HUDEP-2 (cell line): ENCODE measurements around the gene DYNLT4.
A peak's percentile ranks its signal among the peaks of the same experiment; 100 is the strongest.
"Not testable (repeated sequence)": the region's sequence is repeated elsewhere in the genome, so short reads cannot be mapped to it uniquely, and the experiment has no call there.

ENCODE experiments used
- DNase-seq, 76 experiments: peaks; one replicate each; lab custom pipeline; 2025; ENCODE audit not compliant: unreplicated experiment in 76 of 76; lab: John Stamatoyannopoulos, UW

The DYNLT4 gene

DNA sequence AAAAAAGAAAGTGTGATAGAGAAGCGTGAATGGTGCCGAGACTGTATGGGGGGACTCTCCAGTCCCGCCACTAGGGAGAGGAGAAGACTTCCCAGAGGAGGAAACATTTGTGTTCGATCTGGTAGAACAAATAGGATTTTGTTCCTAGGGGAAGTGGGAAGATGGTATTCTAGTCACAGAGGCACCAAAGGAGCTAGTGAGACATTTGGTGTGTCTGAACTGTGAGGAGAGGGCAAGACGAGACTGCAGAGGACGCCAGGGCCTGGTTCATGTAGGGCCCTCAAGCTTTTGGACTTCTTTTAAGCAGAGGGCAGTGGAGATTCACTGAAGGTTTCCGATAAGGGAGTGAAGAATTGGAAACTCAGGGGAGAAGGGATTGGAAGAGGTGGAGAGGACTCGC lies 4.1 kb upstream of the DYNLT4 start:
- DNase-seq: no peak

DNA sequence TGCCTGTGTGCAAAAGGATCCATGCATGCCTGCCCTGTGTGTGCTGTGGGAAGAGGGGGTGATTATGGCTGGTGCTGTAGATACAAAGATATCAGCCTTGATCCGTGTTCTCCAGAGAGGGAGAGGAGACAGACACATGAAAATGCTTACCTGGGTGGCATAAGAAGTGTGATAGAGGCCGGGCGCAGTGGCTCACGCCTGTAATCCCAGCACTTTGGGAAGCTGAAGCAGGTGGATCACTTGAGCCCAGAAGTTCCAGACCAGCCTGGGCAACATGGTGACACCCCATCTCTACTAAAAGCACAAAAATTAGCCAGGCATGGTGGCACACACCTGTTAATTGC lies 3.6 kb upstream of the DYNLT4 start:
- DNase-seq: not testable (repeated sequence)

DNA sequence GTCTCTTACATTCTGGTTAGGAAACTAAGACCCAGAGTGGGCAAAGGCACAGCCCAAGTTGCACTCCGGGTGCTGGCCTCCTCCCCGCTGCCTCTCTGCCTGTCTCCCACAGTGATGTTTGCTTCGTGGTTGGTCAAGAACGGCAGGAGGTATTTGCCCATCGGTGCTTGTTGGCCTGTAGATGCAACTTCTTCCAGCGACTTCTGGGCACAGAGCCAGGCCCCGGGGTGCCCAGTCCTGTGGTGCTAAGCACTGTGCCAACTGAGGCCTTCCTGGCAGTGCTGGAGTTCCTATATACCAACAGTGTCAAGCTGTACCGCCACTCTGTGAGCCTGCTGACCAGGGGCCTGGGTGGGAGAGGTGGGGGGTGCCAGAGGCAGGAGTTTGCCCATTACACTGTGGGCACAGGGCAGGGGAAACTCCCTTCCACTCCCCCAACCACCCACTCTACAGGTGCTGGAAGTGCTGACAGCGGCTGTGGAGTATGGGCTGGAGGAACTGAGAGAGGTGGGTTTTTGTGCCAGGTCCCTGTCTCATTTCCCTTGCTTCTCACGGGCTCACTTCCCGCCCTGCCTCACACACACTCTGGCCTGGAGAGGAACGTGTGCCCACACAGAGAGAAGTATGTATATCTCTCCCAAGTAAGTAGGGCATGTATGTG lies 3.1 kb upstream of the DYNLT4 start:
- DNase-seq: peak in 30 of 76 experiments; percentile 8 to 55 (median 22)

DNA sequence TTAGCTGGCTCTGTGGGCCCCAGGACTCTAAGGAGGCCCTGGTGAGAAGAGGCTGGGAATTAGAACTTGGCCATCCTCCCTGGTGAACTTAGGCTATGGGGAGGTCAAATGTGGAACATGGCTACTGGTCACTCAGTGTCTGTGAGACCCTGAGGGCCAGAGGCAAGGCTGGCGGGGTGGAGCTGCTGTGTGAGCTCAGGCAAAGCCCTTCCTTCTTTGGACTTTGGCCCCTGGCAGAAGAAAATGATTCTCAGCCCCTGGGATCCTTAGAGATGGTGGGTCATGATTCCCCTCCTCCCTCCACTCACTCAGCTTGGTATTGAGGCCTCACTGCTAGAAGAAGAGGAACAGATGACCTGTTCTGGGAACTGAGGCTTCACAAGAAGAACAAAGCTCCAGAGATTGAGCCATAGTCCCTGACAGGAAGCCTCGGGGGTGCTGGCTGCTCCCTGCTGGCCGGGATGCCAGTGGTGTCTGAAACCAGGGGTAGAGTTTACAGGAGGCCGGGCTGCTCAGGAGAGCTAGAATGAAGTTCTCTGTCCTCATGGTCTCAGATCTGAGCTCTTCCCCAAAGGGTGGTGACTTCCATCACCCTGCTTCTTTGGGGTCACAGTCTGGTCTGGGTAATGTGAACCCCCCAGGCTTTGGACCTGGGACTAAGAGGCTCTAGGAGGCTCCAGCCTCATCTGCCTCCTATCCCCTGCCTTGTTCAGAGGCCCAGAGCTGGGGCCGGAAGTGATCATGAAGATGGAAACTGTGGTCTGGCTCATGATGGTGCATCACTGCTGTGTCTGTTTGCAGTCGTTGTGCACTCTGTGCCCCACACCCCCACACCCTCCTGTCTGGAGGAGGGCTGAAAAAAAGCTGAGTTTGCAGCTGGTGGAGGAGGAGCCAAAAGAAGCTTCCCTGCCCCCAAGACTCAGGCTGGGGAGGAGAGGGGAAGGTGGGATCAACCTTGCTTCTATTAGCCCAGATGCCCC lies 2.1 kb upstream of the DYNLT4 start:
- DNase-seq: peak in 27 of 76 experiments; percentile 12 to 78 (median 34)

DNA sequence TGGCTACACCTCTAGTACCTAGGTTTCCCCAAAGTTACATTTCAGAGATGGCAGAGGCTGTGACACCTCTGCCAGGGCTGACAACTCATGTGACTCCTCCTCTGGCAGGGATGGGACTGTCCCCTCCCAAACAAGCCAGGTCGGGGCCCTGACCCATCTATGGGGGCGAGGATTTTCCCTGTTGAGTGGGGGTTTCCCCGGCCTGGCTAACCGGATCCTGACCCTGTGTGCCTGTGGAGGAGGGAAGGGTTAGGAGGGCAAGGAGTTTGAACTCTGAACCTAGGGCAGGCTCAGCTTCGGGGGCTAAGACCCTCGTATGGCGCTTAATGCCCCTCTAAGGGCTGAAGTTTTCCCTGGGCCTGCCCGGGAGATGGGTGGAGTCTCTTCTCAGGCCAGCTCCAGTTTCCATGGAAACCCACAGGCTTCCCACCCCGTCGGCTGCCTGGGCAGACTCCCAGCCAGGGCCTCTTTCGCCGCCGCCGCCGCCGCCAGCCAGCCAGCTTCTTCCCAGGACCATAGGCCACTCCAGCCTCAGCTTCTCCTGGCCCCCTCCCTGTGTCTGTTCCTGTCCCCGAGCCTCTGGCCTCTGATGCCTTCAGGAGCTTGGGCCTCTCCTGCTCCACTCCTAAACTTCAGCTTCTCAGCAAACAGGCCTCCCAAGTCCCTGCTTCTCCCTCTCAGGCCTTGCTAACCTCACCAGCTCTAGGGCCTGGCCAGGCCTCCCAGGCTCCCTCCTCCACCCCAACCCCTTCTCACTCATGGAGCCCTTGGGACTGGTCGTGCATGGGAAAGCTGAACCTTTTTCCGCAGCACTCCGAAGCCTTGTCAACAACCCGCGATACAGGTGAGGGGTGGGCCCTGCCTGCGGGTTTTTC lies 1.1 kb upstream of the DYNLT4 start, which contains the start of gene BTBD19:
TSS of gene BTBD19 (plus strand) at position 461 of the 875 bp plus-strand sequence. CDS start at position 759, 298 bp downstream.
- peak in 40 of 76 experiments; percentile 17 to 73 (median 50) for DNase-seq

DNA sequence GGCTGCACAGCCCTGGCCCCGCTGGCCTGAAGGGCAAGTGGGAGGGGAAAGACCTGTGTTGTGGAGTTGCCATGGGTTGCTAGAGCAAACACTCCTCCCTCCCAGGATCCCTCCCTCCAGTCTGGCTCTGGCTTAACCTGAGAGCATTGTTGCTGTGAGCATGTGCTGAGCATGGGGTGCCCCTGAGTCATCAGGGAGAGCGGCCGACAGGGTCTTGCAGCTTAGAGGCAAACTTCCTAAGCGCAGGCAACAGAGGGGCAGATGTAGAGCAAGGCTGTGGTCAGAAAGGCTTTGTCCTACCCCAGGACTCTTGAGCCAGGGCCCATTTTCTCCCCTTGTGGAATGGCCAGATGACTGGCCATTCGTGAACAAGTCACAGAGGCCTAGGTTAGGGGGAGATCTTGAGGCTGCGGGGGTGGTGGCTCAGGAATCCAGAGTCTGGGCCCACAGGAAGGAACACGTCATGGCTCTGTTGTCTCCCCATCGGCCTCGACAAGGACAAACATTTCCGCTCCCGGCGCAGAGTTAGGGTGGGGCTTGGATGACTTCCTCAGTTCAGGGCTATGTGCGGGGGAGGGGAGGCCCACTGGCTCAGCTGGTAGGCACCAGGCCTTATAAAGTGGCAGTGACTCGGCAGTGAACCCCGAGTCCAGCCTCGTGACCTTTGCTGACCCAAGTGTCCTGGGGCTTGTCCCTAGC lies 362 bp upstream of the DYNLT4 start:
- peak in 74 of 76 experiments; percentile 43 to 95 (median 83) for DNase-seq

DNA sequence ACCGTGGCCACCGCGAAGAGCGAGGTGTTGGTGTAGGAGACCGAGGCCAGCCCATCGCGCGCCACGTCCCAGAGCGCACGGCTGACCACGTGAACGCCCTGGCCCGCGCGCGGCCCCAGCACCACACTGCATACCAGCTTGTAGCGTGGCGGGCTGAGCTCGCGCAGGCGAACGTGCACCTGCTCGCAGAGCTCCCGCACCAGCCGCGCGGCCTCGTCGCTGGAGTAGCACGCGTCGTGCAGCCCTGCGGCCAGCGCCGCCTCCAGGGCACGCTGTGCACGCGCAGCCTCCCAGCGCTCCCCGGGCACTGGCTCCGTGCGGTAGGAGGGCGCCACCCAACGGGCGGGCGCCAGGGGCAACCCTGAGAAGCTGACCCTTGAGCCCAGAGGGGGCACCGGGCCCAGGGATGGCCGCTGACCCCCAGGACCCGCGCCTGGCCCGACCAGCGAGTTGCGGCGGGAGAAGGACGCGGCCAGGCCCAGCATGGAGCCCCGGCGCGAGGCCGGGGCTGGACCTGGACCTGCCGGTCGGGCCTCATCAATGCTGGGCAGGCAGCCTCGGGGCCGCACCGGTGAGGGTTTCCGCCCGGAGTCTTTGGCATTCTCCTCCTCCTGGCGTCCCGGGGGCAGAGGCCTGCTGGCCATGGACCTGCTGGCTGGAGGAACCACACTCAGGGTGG lies 987 bp downstream of the DYNLT4 start:
- DNase-seq: no peak

DNA sequence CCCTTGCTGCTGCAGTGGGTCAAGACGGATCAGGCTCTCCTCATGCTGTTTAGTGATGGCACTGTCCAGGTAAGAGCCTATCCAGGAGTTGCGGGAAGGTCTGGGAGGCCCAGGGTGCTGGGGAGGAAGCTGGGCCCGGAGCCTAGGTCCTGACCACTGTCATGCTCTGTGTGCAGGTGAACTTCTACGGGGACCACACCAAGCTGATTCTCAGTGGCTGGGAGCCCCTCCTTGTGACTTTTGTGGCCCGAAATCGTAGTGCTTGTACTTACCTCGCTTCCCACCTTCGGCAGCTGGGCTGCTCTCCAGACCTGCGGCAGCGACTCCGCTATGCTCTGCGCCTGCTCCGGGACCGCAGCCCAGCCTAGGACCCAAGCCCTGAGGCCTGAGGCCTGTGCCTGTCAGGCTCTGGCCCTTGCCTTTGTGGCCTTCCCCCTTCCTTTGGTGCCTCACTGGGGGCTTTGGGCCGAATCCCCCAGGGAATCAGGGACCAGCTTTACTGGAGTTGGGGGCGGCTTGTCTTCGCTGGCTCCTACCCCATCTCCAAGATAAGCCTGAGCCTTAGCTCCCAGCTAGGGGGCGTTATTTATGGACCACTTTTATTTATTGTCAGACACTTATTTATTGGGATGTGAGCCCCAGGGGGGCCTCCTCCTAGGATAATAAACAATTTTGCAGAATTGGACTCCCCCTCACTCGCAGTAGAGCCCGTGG lies 1.7 kb downstream of the DYNLT4 start:
- DNase-seq: no peak

DNA sequence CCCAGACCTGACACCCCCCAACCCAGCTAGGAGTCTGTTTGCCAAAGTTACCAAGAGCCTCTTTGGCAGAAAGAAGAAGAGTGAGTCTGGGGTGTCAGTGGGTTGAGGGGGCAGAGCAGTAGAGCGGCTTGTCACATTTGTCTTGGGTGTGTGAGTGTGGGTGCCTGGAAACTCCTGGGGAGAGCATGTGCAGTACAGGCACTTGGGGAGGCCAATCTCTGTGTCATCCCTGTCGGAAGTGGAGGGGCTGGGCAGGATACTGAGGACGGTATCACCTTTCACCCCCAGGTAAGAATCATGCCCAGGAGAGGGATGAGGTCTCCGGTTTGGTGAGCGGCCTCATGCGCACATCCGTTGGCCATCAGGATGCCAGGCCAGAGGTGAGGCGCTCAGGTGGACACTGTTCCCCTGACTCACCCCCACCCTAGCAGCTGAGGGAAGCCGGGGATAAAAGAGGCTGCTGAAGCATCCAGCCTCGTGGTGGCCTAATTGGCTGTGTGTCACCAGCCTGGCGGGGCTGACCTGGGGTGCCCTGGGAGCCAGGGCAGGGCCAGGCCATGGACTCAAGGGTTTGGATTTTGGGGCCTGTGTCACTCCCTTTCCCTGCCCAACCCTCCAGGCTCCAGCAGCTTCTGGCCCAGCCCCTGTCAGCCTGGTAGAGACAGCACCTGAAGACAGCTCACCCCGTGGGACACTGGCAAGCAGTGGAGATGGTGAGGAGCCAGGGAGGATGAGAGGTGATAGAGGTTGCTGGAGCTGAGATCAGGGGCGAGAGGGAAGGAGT lies 3.6 kb downstream of the DYNLT4 start:
- DNase-seq: no peak

DNA sequence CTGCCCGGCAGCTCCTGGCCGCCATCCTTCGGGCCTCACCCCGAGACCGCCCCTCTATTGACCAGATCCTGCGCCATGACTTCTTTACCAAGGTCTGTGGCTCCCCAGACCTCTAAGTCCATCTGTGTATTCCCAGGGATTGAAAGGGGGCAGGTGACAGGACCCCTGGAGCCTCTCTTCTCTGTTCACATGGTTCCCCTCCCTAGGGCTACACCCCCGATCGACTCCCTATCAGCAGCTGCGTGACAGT lies 4.2 kb downstream of the DYNLT4 start:
- DNase-seq: no peak

DNA sequence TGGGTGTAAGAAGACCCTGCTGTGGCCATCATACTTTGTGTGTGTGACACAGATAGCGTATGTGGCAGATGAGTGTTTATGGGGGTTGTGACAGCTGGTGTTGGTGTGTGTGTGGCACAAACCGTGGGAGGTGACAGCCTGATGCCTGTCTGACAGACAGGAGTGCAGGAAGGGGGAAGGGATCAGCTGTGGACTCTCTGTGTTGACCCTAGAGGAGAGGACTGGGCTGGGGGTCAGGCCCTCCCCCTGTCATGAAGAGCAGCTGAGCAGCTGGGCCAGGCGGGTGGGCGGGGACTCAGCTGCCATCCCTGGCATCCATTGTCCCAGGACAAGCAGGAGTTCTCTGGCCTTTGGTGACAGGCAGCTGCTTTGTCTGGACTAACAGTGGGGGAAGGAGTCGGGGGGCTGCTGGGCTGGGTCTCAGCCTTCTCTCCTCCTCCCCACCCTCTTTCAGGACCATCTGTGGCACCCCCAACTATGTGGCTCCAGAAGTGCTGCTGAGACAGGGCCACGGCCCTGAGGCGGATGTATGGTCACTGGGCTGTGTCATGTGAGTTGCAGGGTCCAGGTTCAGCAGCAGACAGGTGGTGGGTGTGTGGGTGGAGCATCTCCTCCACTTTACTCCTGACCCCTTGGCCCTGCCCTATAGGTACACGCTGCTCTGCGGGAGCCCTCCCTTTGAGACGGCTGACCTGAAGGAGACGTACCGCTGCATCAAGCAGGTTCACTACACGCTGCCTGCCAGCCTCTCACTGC lies 4.7 kb downstream of the DYNLT4 start:
- peak in 2 of 76 experiments; percentile 40 to 41 for DNase-seq

DNA sequence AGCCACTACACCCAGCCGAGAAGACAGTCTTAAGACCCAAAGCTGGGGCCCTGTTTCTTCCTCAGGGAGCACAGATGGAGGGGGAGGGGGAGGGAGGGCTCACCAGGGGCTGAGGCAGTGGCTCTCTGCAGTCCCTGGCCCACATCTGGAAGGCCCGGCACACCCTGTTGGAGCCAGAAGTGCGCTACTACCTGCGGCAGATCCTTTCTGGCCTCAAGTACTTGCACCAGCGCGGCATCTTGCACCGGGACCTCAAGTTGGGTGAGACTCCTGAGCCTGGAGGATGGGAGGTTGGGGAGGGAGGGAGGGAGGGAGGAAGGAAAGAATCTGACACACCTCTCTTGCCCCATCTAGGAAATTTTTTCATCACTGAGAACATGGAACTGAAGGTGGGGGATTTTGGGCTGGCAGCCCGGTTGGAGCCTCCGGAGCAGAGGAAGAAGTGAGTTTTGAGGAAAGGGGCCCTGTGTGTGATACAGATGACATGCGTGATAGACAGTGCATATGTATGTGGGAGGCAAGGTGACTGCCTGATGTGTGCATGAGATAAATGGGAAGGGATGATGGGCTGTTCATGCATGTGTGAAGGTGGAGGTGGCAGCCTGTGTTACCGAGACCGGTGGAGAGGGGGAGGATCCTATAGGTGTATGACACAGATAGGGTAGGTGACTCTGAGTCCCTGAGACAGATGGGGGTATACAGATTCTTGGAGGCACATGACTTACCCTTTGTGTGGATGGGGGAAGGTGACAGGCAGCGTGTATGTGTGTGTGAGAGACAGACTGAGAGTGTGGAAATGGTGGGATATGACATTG lies 5.5 kb downstream of the DYNLT4 start:
- DNase-seq: peak in 9 of 76 experiments; percentile 4 to 47 (median 31)

DNA sequence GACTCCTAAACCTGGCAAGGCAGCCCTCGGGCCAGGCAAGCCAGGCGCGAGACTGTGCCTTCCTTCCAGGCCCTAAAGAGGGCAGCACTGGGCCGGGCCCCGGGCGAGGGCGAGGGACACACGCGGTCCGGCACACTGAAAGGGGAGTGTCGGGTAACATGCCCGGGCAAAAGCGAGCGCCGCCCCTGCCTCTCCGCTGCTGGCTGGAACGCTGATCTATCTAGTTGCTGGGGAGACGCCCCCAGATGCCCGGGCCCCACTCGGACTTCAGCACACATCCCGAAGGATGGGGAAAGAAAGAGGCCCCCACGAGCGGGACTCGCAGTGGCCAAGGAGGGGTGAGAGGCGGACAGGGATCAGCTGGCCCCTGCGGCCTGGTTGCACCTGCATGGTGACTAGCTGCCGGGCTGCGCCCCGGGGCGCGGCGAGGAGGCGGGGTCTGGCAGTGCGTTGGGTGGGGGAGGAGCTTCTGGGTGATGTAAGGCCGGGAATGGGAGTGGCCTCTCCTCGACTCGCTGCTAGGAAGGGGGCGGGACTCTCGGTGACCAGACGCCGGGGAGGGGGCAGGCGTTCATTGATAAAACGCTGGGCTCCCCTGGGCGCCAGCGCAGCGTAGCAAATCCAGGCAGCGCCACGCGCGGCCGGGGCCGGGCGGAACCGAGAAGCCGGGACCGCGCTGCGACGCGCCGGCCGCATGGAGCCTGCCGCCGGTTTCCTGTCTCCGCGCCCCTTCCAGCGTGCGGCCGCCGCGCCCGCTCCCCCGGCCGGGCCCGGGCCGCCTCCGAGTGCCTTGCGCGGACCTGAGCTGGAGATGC lies 7.2 kb downstream of the DYNLT4 start, which contains the start of gene PLK3:
TSS of gene PLK3 (plus strand) at position 608 of the 815 bp plus-strand sequence. CDS start at position 695, 87 bp downstream.
- peak in 75 of 76 experiments; percentile 70 to 99 (median 96) for DNase-seq

DNA sequence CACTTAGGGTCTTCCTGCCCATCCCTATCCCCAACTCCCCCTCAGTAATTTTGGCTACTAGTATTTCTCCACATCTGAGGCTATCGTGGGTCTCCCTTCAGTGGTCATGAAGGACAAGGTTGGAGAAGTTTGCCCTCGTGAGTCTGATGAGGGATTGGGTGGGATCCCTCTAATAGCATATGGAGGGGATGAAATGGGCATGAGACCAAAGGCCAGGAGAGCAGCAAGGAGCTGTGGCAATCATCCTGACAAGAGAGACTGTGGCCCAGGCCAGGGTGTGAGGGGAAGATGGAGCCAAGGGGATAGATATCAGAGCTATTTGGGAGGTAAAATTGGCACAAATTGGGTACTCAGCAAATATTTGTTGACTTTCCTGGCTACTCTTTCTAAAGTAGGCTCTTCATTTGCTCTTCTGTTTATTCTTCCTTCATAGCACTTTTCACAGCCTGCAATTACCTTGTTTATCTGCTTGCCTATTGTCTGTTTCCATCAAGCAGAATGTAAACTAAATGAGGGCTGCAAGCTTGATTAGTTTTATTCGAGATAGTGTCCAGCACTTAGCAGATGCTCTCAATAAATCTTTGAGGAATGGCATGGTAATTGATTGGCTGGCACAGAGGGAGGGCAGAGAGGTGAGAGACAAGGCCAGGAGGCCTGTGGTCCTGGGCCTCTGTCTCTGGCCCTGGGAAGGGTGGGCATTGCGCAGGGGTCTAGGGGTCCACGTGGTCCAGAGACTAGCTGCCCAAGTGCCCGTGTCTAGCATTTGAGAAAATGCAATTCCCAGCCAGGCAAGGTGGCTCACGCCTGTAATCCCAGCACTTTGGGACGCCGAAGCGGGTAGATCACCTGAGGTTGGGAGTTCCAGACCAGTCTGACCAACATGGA lies 8.4 kb downstream of the DYNLT4 start:
- DNase-seq: no peak

DNA sequence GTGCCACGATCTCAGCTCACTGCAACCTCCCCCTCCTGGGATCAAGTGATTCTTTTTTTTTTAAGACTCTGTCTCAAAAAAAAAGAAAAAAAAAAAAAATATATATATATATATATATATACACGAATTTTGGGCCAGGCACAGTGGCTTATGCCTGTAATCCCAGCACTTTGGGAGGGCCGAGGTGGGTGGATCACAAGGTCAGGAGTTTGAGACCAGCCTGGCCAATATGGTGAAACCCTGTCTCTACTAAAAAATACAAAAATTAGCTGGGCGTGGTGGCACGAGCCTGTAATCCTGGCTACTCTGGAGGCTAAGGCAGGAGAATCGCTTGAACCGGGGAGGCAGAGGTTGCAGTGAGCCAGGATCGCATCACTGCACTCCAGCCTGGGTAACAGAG lies 9.3 kb downstream of the DYNLT4 start:
- DNase-seq: not testable (repeated sequence)
